Activated CD4-positive, alpha-beta memory T cell treated with anti-CD3 and anti-CD28 coated beads for 36 hours (primary cell): ENCODE measurements around the gene TRHDE. TPM values are rescaled to one million over a fixed set of nuclear protein-coding genes. Genes with fewer than 3 reads are reported as not detected.

ENCODE experiments used
- CTCF ChIA-PET: fragments of 350-600 bp; sonication (Branson Sonifier 250); formaldehyde crosslinking; loops from one replicate; lab custom pipeline; 2021; ENCODE audit warnings: antibody characterized with exemption, inconsistent platforms; lab: Charles Lee
- POLR2A ChIA-PET: fragments of 350-600 bp; sonication (Branson Sonifier 250); formaldehyde crosslinking; loops from one replicate; lab custom pipeline; 2021; ENCODE audit warnings: antibody characterized with exemption; lab: Charles Lee
- DNase-seq: peaks from one replicate; pipeline ENCODE4 v3.0.0-alpha.2; 2020
- H3K27ac Mint-ChIP-seq: one replicate; pipeline ENCODE4 v1.8.0; 2021; ENCODE audit warnings: mixed read lengths
- H3K27me3 Mint-ChIP-seq: one replicate; pipeline ENCODE4 v1.8.0; 2021; ENCODE audit warnings: mixed read lengths
- H3K36me3 Mint-ChIP-seq: one replicate; pipeline ENCODE4 v1.8.0; 2021; ENCODE audit warnings: mixed read lengths
- H3K4me1 Mint-ChIP-seq: one replicate; pipeline ENCODE4 v1.8.0; 2021; ENCODE audit warnings: low read depth, mixed read lengths
- H3K4me3 Mint-ChIP-seq: one replicate; pipeline ENCODE4 v1.8.0; 2021; ENCODE audit warnings: mild to moderate bottlenecking, mixed read lengths
- H3K9me3 Mint-ChIP-seq: one replicate; pipeline ENCODE4 v1.8.0; 2021; ENCODE audit warnings: mixed read lengths
- intact Hi-C: fragments of 100-400 bp; cut with micrococcal nuclease; formaldehyde crosslinking; loops from one replicate; pipeline ENCODE4 v1.15.1; 2023
- total RNA-seq, 2 experiments: library from RNA; stranded (reverse); gene quantifications; one replicate each; pipeline ENCODE4 v1.2.3, GENCODE V29; 2021

Gene TRHDE
- total RNA-seq, 2 experiments from 2014 or later: not detected

- Mint-ChIP-seq H3K27ac (no peak overlapping the region), H3K4me3 (no peak overlapping the region), H3K27me3 (no peaks in the 10 kb centered on the region), H3K9me3 (no peaks in the 10 kb centered on the region), H3K4me1 (no peaks in the 10 kb centered on the region), H3K36me3 (no peaks in the 10 kb centered on the region)
- DNase-seq: no peak
- ChIA-PET CTCF (no interaction called here), POLR2A (no interaction called here)
- intact Hi-C loops: no loop called here
Measured at GRCh38 chr12:72465940-72466630, 193.9 kb downstream of the TRHDE start.

- no peaks in the 10 kb centered on the region for H3K9me3 Mint-ChIP-seq
- no peaks in the 10 kb centered on the region for H3K27me3 Mint-ChIP-seq
- H3K4me1 Mint-ChIP-seq: no peaks in the 10 kb centered on the region
- DNase-seq: no peak
- H3K4me3 Mint-ChIP-seq: no peak overlapping the region
- POLR2A ChIA-PET: no interaction called here
- intact Hi-C loops: no loop called here
- CTCF ChIA-PET: no interaction called here
- no peak overlapping the region for H3K27ac Mint-ChIP-seq
- no peaks in the 10 kb centered on the region for H3K36me3 Mint-ChIP-seq
Measured at GRCh38 chr12:72467985-72468384, 195.8 kb downstream of the TRHDE start.

GRCh38 chr12:72468505-72468904 is 196.3 kb downstream of the TRHDE start:
- intact Hi-C loops: no loop called here
- H3K27me3 Mint-ChIP-seq: no peaks in the 10 kb centered on the region
- no peak overlapping the region for H3K27ac Mint-ChIP-seq
- no peak for DNase-seq
- POLR2A ChIA-PET: no interaction called here
- H3K4me3 Mint-ChIP-seq: no peak overlapping the region
- H3K36me3 Mint-ChIP-seq: no peaks in the 10 kb centered on the region
- no peaks in the 10 kb centered on the region for H3K4me1 Mint-ChIP-seq
- no peaks in the 10 kb centered on the region for H3K9me3 Mint-ChIP-seq
- CTCF ChIA-PET: no interaction called here

GRCh38 chr12:72471806-72472205 is 199.6 kb downstream of the TRHDE start:
- CTCF ChIA-PET: no interaction called here
- no peak for DNase-seq
- POLR2A ChIA-PET: no interaction called here
- H3K4me3 Mint-ChIP-seq: no peak overlapping the region
- H3K9me3 Mint-ChIP-seq: no peaks in the 10 kb centered on the region
- H3K27me3 Mint-ChIP-seq: no peaks in the 10 kb centered on the region
- H3K36me3 Mint-ChIP-seq: no peaks in the 10 kb centered on the region
- intact Hi-C loops: no loop called here
- H3K4me1 Mint-ChIP-seq: no peaks in the 10 kb centered on the region
- no peak overlapping the region for H3K27ac Mint-ChIP-seq

- Mint-ChIP-seq H3K4me1 (no peaks in the 10 kb centered on the region), H3K27ac (no peak overlapping the region), H3K27me3 (no peaks in the 10 kb centered on the region), H3K9me3 (no peaks in the 10 kb centered on the region), H3K4me3 (no peak overlapping the region), H3K36me3 (no peaks in the 10 kb centered on the region)
- ChIA-PET CTCF (no interaction called here), POLR2A (no interaction called here)
- intact Hi-C loops: no loop called here
- no peak for DNase-seq
Measured at GRCh38 chr12:72472350-72472749, 200.2 kb downstream of the TRHDE start.

GRCh38 chr12:72476301-72476700 is 204.1 kb downstream of the TRHDE start:
- Mint-ChIP-seq H3K36me3 (no peaks in the 10 kb centered on the region), H3K27ac (no peak overlapping the region), H3K9me3 (no peaks in the 10 kb centered on the region), H3K27me3 (no peaks in the 10 kb centered on the region), H3K4me1 (no peaks in the 10 kb centered on the region), H3K4me3 (no peak overlapping the region)
- CTCF ChIA-PET: no interaction called here
- no peak for DNase-seq
- intact Hi-C loops: no loop called here
- POLR2A ChIA-PET: no interaction called here

GRCh38 chr12:72485017-72485701 is 213.0 kb downstream of the TRHDE start:
- no peaks in the 10 kb centered on the region for H3K36me3 Mint-ChIP-seq

GRCh38 chr12:72491426-72491825 is 219.3 kb downstream of the TRHDE start:
- Mint-ChIP-seq H3K4me3 (no peak overlapping the region), H3K9me3 (no peaks in the 10 kb centered on the region), H3K27me3 (no peaks in the 10 kb centered on the region), H3K27ac (no peak overlapping the region), H3K4me1 (no peaks in the 10 kb centered on the region), H3K36me3 (no peaks in the 10 kb centered on the region)
- CTCF ChIA-PET: no interaction called here
- intact Hi-C loops: no loop called here
- no peak for DNase-seq
- POLR2A ChIA-PET: no interaction called here

More at GRCh38 chr12:72485017-72485701, 213.0 kb downstream of the TRHDE start:
- H3K27me3 Mint-ChIP-seq: no peaks in the 10 kb centered on the region
- intact Hi-C loops: no loop called here
- no peaks in the 10 kb centered on the region for H3K4me1 Mint-ChIP-seq
- H3K9me3 Mint-ChIP-seq: no peaks in the 10 kb centered on the region
- no peak overlapping the region for H3K27ac Mint-ChIP-seq
- no peak overlapping the region for H3K4me3 Mint-ChIP-seq
- ChIA-PET CTCF (no interaction called here), POLR2A (no interaction called here)
- DNase-seq: no peak

- Mint-ChIP-seq H3K27me3 (no peaks in the 10 kb centered on the region), H3K9me3 (no peaks in the 10 kb centered on the region), H3K4me3 (no peak overlapping the region), H3K27ac (no peak overlapping the region), H3K36me3 (no peaks in the 10 kb centered on the region), H3K4me1 (no peaks in the 10 kb centered on the region)
- ChIA-PET CTCF (no interaction called here), POLR2A (no interaction called here)
- no peak for DNase-seq
- intact Hi-C loops: no loop called here
Measured at GRCh38 chr12:72493407-72493806, 221.2 kb downstream of the TRHDE start.

- Mint-ChIP-seq H3K4me3 (no peak overlapping the region), H3K36me3 (no peaks in the 10 kb centered on the region), H3K27me3 (no peaks in the 10 kb centered on the region), H3K27ac (no peak overlapping the region), H3K4me1 (no peaks in the 10 kb centered on the region), H3K9me3 (peaks cover 2% of the 10 kb centered on the region)
- DNase-seq: no peak
- intact Hi-C loops: no loop called here
- CTCF ChIA-PET: no interaction called here
- POLR2A ChIA-PET: no interaction called here
Measured at GRCh38 chr12:72498354-72498753, 226.2 kb downstream of the TRHDE start.

- CTCF ChIA-PET: no interaction called here
- intact Hi-C loops: no loop called here
- H3K9me3 Mint-ChIP-seq: peaks cover 2% of the 10 kb centered on the region
- POLR2A ChIA-PET: no interaction called here
- no peaks in the 10 kb centered on the region for H3K27me3 Mint-ChIP-seq
- H3K27ac Mint-ChIP-seq: no peak overlapping the region
- no peak for DNase-seq
- no peaks in the 10 kb centered on the region for H3K4me1 Mint-ChIP-seq
- no peaks in the 10 kb centered on the region for H3K36me3 Mint-ChIP-seq
- H3K4me3 Mint-ChIP-seq: no peak overlapping the region
Measured at GRCh38 chr12:72499244-72499643, 227.1 kb downstream of the TRHDE start.

GRCh38 chr12:72502546-72502945 is 230.4 kb downstream of the TRHDE start:
- no peaks in the 10 kb centered on the region for H3K36me3 Mint-ChIP-seq
- peaks cover 14% of the 10 kb centered on the region for H3K9me3 Mint-ChIP-seq

GRCh38 chr12:72505227-72505626 is 233.1 kb downstream of the TRHDE start:
- no peaks in the 10 kb centered on the region for H3K36me3 Mint-ChIP-seq
- ChIA-PET POLR2A (no interaction called here), CTCF (no interaction called here)
- no peaks in the 10 kb centered on the region for H3K4me1 Mint-ChIP-seq
- intact Hi-C loops: no loop called here
- H3K27me3 Mint-ChIP-seq: no peaks in the 10 kb centered on the region
- H3K27ac Mint-ChIP-seq: no peak overlapping the region
- no peak overlapping the region for H3K4me3 Mint-ChIP-seq
- H3K9me3 Mint-ChIP-seq: peaks cover 13% of the 10 kb centered on the region
- DNase-seq: no peak

More at GRCh38 chr12:72502546-72502945, 230.4 kb downstream of the TRHDE start:
- Mint-ChIP-seq H3K4me1 (no peaks in the 10 kb centered on the region), H3K4me3 (no peak overlapping the region), H3K27ac (no peak overlapping the region), H3K27me3 (no peaks in the 10 kb centered on the region)
- DNase-seq: no peak
- POLR2A ChIA-PET: no interaction called here
- intact Hi-C loops: no loop called here
- CTCF ChIA-PET: no interaction called here
